ENCODE data around the gene S100A2. TPM values are rescaled to one million over a fixed set of nuclear protein-coding genes. Genes with fewer than 3 reads are reported as not detected.

The S100A2 gene
- total and polyA plus RNA-seq, 2 donors (not counting 1 experiment from before 2014, with no cell fraction given): 0.19 TPM; not detected in 1

GRCh38 chr1:153546796-153547559 is 18.7 kb downstream of the S100A2 start:
- H3K27me3 Mint-ChIP-seq: peaks cover 9% of the 10 kb centered on the region
- H3K4me1 Mint-ChIP-seq: peaks cover 37% of the 10 kb centered on the region
- H3K9ac ChIP-seq (ENCODE audit: low read length): no peak overlapping the region
- H4K20me1 ChIP-seq (ENCODE audit: control insufficient read depth, insufficient read depth, low read length, poor library complexity, severe bottlenecking): no peaks in the 10 kb centered on the region
- peaks cover 0 to 2% of the 10 kb centered on the region in 2 experiments for H3K36me3 ChIP-seq (replicated peaks in 1 of 2; ENCODE audit: control extremely low read depth in 1 of 2, control insufficient read depth in 1 of 2, extremely low read depth in 1 of 2, insufficient read depth in 2 of 2, low read length in 1 of 2)
- no peak overlapping the region for H3K4me2 ChIP-seq (replicated peaks; ENCODE audit: low read depth, low read length, poor library complexity, severe bottlenecking)
- no peak overlapping the region for H3K4me3 ChIP-seq (ENCODE audit: control extremely low read depth in 1 of 5, extremely low read depth in 1 of 5, insufficient read depth in 1 of 5, low read depth in 2 of 5, low read length in 4 of 5)
- no peaks in the 10 kb centered on the region for H3K9me3 ChIP-seq (ENCODE audit: control extremely low read depth in 1 of 3, control insufficient read depth in 2 of 3, insufficient read depth in 1 of 3, low read length in 2 of 3)
- no peaks in the 10 kb centered on the region for H3K9me3 Mint-ChIP-seq (ENCODE audit: insufficient read depth)
- peaks cover 0 to 5% (median 0%) of the 10 kb centered on the region in 4 experiments for H3K27me3 ChIP-seq (replicated peaks in 1 of 4; ENCODE audit: control extremely low read depth in 1 of 4, control insufficient read depth in 3 of 4, insufficient read depth in 4 of 4, low read length in 3 of 4)
- intact Hi-C loops (cut with micrococcal nuclease): no loop called here
- H2AFZ ChIP-seq (ENCODE audit: insufficient read depth, low read depth, low read length, poor library complexity, severe bottlenecking): no peak overlapping the region
- peaks cover 22 to 28% of the 10 kb centered on the region in 2 donors for H3K4me1 ChIP-seq (ENCODE audit: control insufficient read depth in 2 of 2, insufficient read depth in 2 of 2, low read length in 2 of 2)
- ChIA-PET POLR2A (no interaction called here), CTCF (interaction anchor here (0.8 to 7.5 kb wide), 2 partner anchors 14 to 36 kb away, joined by 7 to 59 read pairs; partner anchors contain the start of gene S100A6)
- TF ChIP-seq EZH2 (IDR thresholded peaks at IDR 0.05; ENCODE audit: borderline replicate concordance, insufficient read depth, low read depth, low read length, poor library complexity, severe bottlenecking): no peak
- TF ChIP-seq, protein P1, sequence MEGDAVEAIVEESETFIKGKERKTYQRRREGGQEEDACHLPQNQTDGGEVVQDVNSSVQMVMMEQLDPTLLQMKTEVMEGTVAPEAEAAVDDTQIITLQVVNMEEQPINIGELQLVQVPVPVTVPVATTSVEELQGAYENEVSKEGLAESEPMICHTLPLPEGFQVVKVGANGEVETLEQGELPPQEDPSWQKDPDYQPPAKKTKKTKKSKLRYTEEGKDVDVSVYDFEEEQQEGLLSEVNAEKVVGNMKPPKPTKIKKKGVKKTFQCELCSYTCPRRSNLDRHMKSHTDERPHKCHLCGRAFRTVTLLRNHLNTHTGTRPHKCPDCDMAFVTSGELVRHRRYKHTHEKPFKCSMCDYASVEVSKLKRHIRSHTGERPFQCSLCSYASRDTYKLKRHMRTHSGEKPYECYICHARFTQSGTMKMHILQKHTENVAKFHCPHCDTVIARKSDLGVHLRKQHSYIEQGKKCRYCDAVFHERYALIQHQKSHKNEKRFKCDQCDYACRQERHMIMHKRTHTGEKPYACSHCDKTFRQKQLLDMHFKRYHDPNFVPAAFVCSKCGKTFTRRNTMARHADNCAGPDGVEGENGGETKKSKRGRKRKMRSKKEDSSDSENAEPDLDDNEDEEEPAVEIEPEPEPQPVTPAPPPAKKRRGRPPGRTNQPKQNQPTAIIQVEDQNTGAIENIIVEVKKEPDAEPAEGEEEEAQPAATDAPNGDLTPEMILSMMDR (IDR thresholded peaks at IDR 0.05): no peak
- peak overlapping the region; percentile 70 for H3K27ac Mint-ChIP-seq
- ATAC-seq (ENCODE audit: low read depth): no peak
- 68% methylated on average over 6 of the region's 14 CpGs for WGBS (ENCODE audit: insufficient coverage)
- no peak for DNase-seq
- no peaks in the 10 kb centered on the region for H3K79me2 ChIP-seq (ENCODE audit: control insufficient read depth, insufficient read depth, low read length)
- peak overlapping the region in 1 of 2 donors; percentile 82 for H3K27ac ChIP-seq (ENCODE audit: low read length in 2 of 2)
- H3K4me3 Mint-ChIP-seq: no peak overlapping the region

DNA sequence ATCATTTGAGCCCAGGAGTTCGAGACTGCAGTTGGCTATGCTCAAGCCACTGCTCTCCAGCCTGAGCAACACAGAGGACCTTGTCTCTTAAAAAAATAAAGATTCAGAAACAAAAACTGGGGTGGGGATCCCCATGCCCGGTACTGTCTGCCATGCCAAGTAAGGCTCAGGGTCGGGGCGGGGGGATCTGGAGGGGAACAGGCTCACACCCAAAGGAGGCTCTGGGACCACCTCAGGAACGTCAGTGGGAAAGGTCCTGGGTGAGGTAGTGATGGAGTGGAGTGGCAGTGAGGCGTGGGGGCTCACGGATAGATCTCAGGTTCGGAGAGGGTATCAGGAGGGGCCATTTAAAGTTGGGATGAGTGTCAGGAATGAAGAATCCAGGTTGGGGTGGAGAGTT is 19.3 kb downstream of the S100A2 start:
- WGBS (ENCODE audit: insufficient coverage): 94% methylated on average over 7 of the region's 8 CpGs
- TF ChIP-seq, protein P1 (IDR thresholded peaks at IDR 0.05): no peak
- no peak for TF ChIP-seq EZH2 (IDR thresholded peaks at IDR 0.05; ENCODE audit: borderline replicate concordance, insufficient read depth, low read depth, low read length, poor library complexity, severe bottlenecking)
- ChIA-PET POLR2A (interaction anchor here (2.3 kb wide), 1 partner anchor 11 kb away, joined by 20 read pairs; the partner anchor contains the start of gene S100A6), CTCF (interaction anchor here (0.8 to 7.5 kb wide), 4 partner anchors 13 to 440 kb away, joined by 5 to 59 read pairs (median 6); partner anchors contain the start of genes RAB13 and S100A6)
- Mint-ChIP-seq H3K27ac (peak overlapping the region; percentile 70), H3K9me3 (ENCODE audit: insufficient read depth) (no peaks in the 10 kb centered on the region), H3K4me1 (peaks cover 43% of the 10 kb centered on the region), H3K27me3 (peaks cover 6% of the 10 kb centered on the region), H3K4me3 (no peak overlapping the region)
- DNase-seq (no peak), ATAC-seq (ENCODE audit: low read depth) (no peak)
- Histone ChIP-seq H2AFZ (ENCODE audit: insufficient read depth, low read depth, low read length, poor library complexity, severe bottlenecking) (peak overlapping the region; percentile 77), H3K9me3 (ENCODE audit: control extremely low read depth in 1 of 3, control insufficient read depth in 2 of 3, insufficient read depth in 1 of 3, low read length in 2 of 3) (peaks cover 0 to under 1% (median 0%) of the 10 kb centered on the region in 3 donors), H3K9ac (ENCODE audit: low read length) (peak overlapping the region; percentile 55), H4K20me1 (ENCODE audit: control insufficient read depth, insufficient read depth, low read length, poor library complexity, severe bottlenecking) (no peaks in the 10 kb centered on the region), H3K27me3 (replicated peaks in 1 of 4; ENCODE audit: control extremely low read depth in 1 of 4, control insufficient read depth in 3 of 4, insufficient read depth in 4 of 4, low read length in 3 of 4) (peaks cover 0 to 5% (median 0%) of the 10 kb centered on the region in 4 experiments), H3K36me3 (replicated peaks in 1 of 2; ENCODE audit: control extremely low read depth in 1 of 2, control insufficient read depth in 1 of 2, extremely low read depth in 1 of 2, insufficient read depth in 2 of 2, low read length in 1 of 2) (peaks cover 0 to 2% of the 10 kb centered on the region in 2 experiments), H3K4me1 (ENCODE audit: control insufficient read depth in 2 of 2, insufficient read depth in 2 of 2, low read length in 2 of 2) (peaks cover 25 to 32% of the 10 kb centered on the region in 2 donors), H3K4me3 (ENCODE audit: control extremely low read depth in 1 of 5, extremely low read depth in 1 of 5, insufficient read depth in 1 of 5, low read depth in 2 of 5, low read length in 4 of 5) (no peak overlapping the region), H3K4me2 (replicated peaks; ENCODE audit: low read depth, low read length, poor library complexity, severe bottlenecking) (peak overlapping the region; percentile 75), H3K79me2 (ENCODE audit: control insufficient read depth, insufficient read depth, low read length) (no peaks in the 10 kb centered on the region), H3K27ac (ENCODE audit: low read length in 2 of 2) (peak overlapping the region; percentile 70 to 82)
- intact Hi-C loops (cut with micrococcal nuclease): no loop called here
